DND-41 (cell line): Measurements from ENCODE around the gene G0S2.

Experiments
- ATAC-seq: fragments of 200-7000 bp; cut with Tn5 transposase; 3 replicates; pipeline ENCODE4 v1.9.1; 2021; ENCODE audit warnings: low read depth; ENCODE audit not compliant: insufficient read depth
- DNase-seq: peaks from one replicate; pipeline ENCODE4 v3.0.0-alpha.2; 2020
- H2AFZ ChIP-seq: 2 replicates; pipeline ENCODE4 v1.6.0; 2012; ENCODE audit warnings: low read depth, low read length
- H3K27ac ChIP-seq: 2 replicates; pipeline ENCODE4 v1.5.1; 2012; ENCODE audit warnings: low read length, inconsistent platforms
- H3K27me3 ChIP-seq: fragments of 200-600 bp; sonication (generic); 2 replicates; pipeline ENCODE4 v1.6.0; 2012; ENCODE audit warnings: low read length, mild to moderate bottlenecking, inconsistent platforms; ENCODE audit not compliant: insufficient read depth, poor library complexity
- H3K36me3 ChIP-seq: 2 replicates; pipeline ENCODE4 v1.5.1; 2012; ENCODE audit warnings: low read length, inconsistent platforms; ENCODE audit not compliant: insufficient read depth
- H3K4me1 ChIP-seq: 2 replicates; pipeline ENCODE4 v1.5.1; 2012; ENCODE audit warnings: mild to moderate bottlenecking, low read length; ENCODE audit not compliant: insufficient read depth
- H3K4me2 ChIP-seq: 2 replicates; pipeline ENCODE4 v1.6.0; 2012; ENCODE audit warnings: mild to moderate bottlenecking, moderate library complexity, low read length, inconsistent platforms; ENCODE audit not compliant: insufficient read depth
- H3K4me3 ChIP-seq, 2 experiments: fragments of 200-600 bp in 1 of 2; shearing (Covaris generic) in 1 of 2; 2 replicates each; pipeline ENCODE4 v1.5.1; 2012 to 2016; ENCODE audit warnings: inconsistent platforms in 2 of 2, low read length in 2 of 2, mild to moderate bottlenecking in 2 of 2, low read depth in 1 of 2, moderate library complexity in 1 of 2
- H3K79me2 ChIP-seq: 2 replicates; pipeline ENCODE4 v1.6.0; 2012; ENCODE audit warnings: low read length, inconsistent platforms; ENCODE audit not compliant: insufficient read depth
- H3K9ac ChIP-seq: 2 replicates; pipeline ENCODE4 v1.6.0; 2012; ENCODE audit warnings: low read depth, mild to moderate bottlenecking, inconsistent platforms, low read length, moderate library complexity
- H3K9me3 ChIP-seq: 2 replicates; pipeline ENCODE4 v1.5.1; 2012; ENCODE audit warnings: low read length, moderate library complexity, mild to moderate bottlenecking, inconsistent platforms; ENCODE audit not compliant: insufficient read depth, severe bottlenecking
- H4K20me1 ChIP-seq: 2 replicates; pipeline ENCODE4 v1.6.0; 2012; ENCODE audit warnings: low read length; ENCODE audit not compliant: insufficient read depth
- CTCF ChIP-seq: IDR thresholded peaks from 2 replicates; pipeline ENCODE4 v1.5.1; 2012; ENCODE audit warnings: borderline replicate concordance, low read length, moderate library complexity, mild to moderate bottlenecking; ENCODE audit not compliant: poor library complexity, severe bottlenecking; ENCODE audit errors: extremely low read depth
- EZH2 ChIP-seq: IDR thresholded peaks from 3 replicates; pipeline ENCODE4 v1.6.1; 2012; ENCODE audit warnings: borderline replicate concordance, low read depth, mild to moderate bottlenecking, moderate library complexity, low read length, inconsistent platforms; ENCODE audit not compliant: severe bottlenecking

Gene G0S2

GRCh38 chr1:209672705-209673630 is 2.2 kb upstream of the G0S2 start:
- Histone ChIP-seq H3K27me3 (peaks cover 2% of the 10 kb centered on the region), H2AFZ (no peak overlapping the region), H3K9me3 (no peaks in the 10 kb centered on the region), H3K4me2 (no peak overlapping the region), H3K4me1 (no peaks in the 10 kb centered on the region), H3K9ac (no peak overlapping the region), H3K79me2 (no peaks in the 10 kb centered on the region), H3K36me3 (no peaks in the 10 kb centered on the region), H3K27ac (no peak overlapping the region), H3K4me3 (no peak overlapping the region), H4K20me1 (no peaks in the 10 kb centered on the region)
- ATAC-seq (no peak), DNase-seq (no peak)
- TF ChIP-seq EZH2 (no peak), CTCF (no peak)

- Histone ChIP-seq H3K27ac (no peak overlapping the region), H3K4me3 (no peak overlapping the region), H3K4me2 (no peak overlapping the region), H3K79me2 (no peaks in the 10 kb centered on the region), H2AFZ (no peak overlapping the region), H3K4me1 (no peaks in the 10 kb centered on the region), H3K27me3 (peaks cover 4% of the 10 kb centered on the region), H4K20me1 (no peaks in the 10 kb centered on the region), H3K36me3 (no peaks in the 10 kb centered on the region), H3K9me3 (no peaks in the 10 kb centered on the region), H3K9ac (no peak overlapping the region)
- no peak for ATAC-seq
- TF ChIP-seq EZH2: no peak
- TF ChIP-seq CTCF: no peak
- no peak for DNase-seq
Observed at GRCh38 chr1:209673631-209674417, 1.4 kb upstream of the G0S2 start.

GRCh38 chr1:209675565-209676154 is 448 bp downstream of the G0S2 start:
- TF ChIP-seq CTCF (no peak), EZH2 (no peak)
- Histone ChIP-seq H3K4me3 (no peak overlapping the region), H3K4me2 (no peak overlapping the region), H3K36me3 (no peaks in the 10 kb centered on the region), H4K20me1 (no peaks in the 10 kb centered on the region), H3K27ac (no peak overlapping the region), H3K27me3 (peaks cover 15% of the 10 kb centered on the region), H2AFZ (no peak overlapping the region), H3K9me3 (no peaks in the 10 kb centered on the region), H3K79me2 (no peaks in the 10 kb centered on the region), H3K4me1 (no peaks in the 10 kb centered on the region), H3K9ac (no peak overlapping the region)
- DNase-seq (no peak), ATAC-seq (no peak)
